Measurements from ENCODE around the gene PGM2L1.

DNA sequence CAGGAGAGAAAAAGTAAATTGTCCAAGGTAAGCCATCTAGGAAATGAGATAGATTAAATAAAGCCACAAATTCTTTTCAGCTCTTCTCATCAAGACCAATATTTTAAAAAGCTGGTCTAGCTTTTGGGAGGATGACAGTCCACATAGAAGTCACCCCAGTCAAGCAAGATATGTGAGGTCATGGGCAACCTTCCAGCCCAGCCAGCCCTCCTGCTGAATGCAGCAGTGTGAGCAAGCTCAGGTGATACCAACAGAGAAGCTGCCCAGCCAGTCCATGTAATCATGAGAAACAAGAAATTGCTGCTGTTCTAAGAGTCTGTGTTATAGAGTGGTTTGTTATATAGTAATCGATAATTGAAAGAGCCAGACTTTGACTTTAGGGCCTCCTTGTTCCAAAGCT lies 40.4 kb upstream of the PGM2L1 start:
- TF ChIP-seq, protein P1, sequence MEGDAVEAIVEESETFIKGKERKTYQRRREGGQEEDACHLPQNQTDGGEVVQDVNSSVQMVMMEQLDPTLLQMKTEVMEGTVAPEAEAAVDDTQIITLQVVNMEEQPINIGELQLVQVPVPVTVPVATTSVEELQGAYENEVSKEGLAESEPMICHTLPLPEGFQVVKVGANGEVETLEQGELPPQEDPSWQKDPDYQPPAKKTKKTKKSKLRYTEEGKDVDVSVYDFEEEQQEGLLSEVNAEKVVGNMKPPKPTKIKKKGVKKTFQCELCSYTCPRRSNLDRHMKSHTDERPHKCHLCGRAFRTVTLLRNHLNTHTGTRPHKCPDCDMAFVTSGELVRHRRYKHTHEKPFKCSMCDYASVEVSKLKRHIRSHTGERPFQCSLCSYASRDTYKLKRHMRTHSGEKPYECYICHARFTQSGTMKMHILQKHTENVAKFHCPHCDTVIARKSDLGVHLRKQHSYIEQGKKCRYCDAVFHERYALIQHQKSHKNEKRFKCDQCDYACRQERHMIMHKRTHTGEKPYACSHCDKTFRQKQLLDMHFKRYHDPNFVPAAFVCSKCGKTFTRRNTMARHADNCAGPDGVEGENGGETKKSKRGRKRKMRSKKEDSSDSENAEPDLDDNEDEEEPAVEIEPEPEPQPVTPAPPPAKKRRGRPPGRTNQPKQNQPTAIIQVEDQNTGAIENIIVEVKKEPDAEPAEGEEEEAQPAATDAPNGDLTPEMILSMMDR (IDR thresholded peaks at IDR 0.05) = no peak
- TF ChIP-seq POLR2A (IDR thresholded peaks at IDR 0.05) (no peak), POLR2AphosphoS5 (IDR thresholded peaks at IDR 0.05) (no peak)

Measured in prostate gland (tissue), 2 donors.